ENCODE measurements around the gene LRRC3B.

Gene LRRC3B

GRCh38 chr3:26683902-26684301, 61.3 kb downstream of the LRRC3B start:
- in situ Hi-C loops (cut with MboI; ENCODE audit: low pct_unique_long_range_greater_than_20kb, low sequenced_read_pairs), result no loop called here
- DNase-seq, result no peak

GRCh38 chr3:26687466-26687865, 64.9 kb downstream of the LRRC3B start:
- in situ Hi-C loops (cut with MboI; ENCODE audit: low pct_unique_long_range_greater_than_20kb, low sequenced_read_pairs), result no loop called here
- DNase-seq, result no peak

DNA sequence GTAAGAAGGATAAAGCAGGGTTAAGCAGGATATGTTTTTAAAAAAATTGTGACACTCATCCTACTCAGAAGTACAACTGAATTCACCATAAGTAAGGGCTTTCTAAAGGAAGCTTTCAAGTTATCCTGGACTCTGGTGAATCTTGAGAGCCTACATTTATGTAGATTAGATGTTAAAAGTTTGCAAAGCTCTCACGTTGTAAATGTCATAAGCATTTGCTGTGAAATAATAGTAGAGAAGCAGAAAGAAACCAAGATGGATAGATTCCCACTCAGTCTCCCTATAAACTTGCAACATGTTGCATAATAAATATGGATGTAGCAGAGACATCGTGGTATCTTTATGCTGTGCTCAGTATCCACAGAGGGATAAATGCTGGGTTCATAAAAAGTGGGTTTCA, 77.0 kb downstream of the LRRC3B start:
- in situ Hi-C loops (cut with MboI; ENCODE audit: low pct_unique_long_range_greater_than_20kb, low sequenced_read_pairs), result no loop called here
- no peak for DNase-seq

DNA sequence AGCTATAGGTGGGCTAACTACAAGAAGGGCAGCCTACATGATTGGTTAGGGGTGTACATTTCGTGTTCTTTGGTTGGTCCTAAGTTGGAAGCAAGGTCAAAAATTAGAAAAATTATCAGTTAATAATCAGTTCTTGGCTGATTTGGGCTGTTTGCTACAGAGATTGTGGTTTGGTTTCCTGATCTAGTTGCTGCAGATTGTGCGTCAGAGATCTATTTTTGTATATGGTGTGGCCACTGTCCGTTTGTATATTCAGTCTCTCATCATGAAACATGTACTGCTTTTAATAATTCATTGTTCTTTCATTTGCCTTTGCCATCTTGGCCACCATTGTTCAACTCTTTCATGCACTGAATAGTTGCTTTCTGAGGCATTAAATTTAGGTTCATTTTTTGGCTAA, 80.9 kb downstream of the LRRC3B start:
- DNase-seq, result no peak
- in situ Hi-C loops (cut with MboI; ENCODE audit: low pct_unique_long_range_greater_than_20kb, low sequenced_read_pairs), result no loop called here

DNA sequence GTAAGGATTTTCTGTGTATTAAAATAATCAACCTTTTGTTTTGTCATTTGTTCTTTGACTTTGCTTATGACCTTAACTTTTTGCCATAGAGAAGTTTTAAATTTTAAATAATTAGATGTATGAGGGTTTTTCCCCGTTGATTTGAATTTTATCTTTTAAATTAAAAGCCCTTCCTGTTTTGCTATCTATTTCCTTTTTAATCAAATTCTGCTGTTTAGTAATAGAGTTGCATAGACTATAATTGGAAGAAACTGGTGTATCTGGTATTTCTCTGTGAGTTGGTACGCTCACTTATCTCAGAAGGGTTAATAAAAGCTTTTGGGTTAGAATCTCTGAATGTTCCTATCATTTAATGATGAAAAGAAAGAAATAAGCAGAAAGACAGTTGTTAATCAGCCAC, 82.2 kb downstream of the LRRC3B start:
- in situ Hi-C loops (cut with MboI; ENCODE audit: low pct_unique_long_range_greater_than_20kb, low sequenced_read_pairs), result no loop called here

DNA sequence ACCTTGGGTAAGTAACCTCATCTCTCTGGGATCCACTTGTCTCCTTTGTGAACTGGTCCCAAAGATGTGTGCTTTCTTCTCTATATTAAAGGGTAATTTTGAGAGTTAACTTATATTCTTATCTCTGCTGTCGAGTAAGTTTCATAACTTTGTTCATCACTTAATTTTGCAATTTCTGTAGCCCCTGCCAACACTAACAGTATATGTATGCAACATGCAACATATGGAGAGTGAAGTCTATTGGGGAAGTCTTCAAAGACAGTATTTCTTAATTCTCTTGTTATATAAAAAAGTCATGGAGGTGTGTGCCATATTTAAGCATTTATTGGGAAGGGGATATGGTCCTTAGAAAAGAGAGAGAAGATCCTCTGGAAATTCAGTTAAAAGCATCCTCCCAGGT, 85.9 kb downstream of the LRRC3B start:
- in situ Hi-C loops (cut with MboI; ENCODE audit: low pct_unique_long_range_greater_than_20kb, low sequenced_read_pairs), result no loop called here
- no peak for DNase-seq

More for the DNA sequence above, 82.2 kb downstream of the LRRC3B start:
- no peak for DNase-seq

- in situ Hi-C loops (cut with MboI; ENCODE audit: low pct_unique_long_range_greater_than_20kb, low sequenced_read_pairs), result no loop called here
- DNase-seq, result peak; percentile 44
Observed at GRCh38 chr3:26712211-26713026, 89.8 kb downstream of the LRRC3B start.

GRCh38 chr3:26713091-26713490, 90.5 kb downstream of the LRRC3B start:
- no peak for DNase-seq
- in situ Hi-C loops (cut with MboI; ENCODE audit: low pct_unique_long_range_greater_than_20kb, low sequenced_read_pairs), result no loop called here

DNA sequence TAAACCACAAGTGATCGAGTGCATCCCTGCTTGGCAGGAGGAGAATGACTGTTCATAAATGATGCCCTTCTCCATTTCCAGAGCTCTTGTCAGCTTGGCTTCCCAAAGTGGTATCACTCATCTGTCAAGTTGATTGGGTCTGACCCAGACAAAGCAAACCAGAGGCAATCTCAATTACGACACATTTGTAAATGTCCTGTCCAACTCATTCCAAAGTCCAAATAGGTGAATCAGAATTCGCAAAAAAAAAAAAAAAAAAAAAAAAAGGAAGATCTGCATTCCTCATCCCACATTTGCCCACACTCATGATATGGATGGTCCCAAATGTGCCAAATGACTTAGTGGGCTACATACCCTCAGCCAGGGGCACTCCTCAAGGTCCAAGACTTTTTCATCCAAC, 91.9 kb downstream of the LRRC3B start:
- no peak for DNase-seq

GRCh38 chr3:26715431-26715830, 92.9 kb downstream of the LRRC3B start:
- in situ Hi-C loops (cut with MboI; ENCODE audit: low pct_unique_long_range_greater_than_20kb, low sequenced_read_pairs), result no loop called here

More for the DNA sequence above, 91.9 kb downstream of the LRRC3B start:
- in situ Hi-C loops (cut with MboI; ENCODE audit: low pct_unique_long_range_greater_than_20kb, low sequenced_read_pairs), result no loop called here

DNA sequence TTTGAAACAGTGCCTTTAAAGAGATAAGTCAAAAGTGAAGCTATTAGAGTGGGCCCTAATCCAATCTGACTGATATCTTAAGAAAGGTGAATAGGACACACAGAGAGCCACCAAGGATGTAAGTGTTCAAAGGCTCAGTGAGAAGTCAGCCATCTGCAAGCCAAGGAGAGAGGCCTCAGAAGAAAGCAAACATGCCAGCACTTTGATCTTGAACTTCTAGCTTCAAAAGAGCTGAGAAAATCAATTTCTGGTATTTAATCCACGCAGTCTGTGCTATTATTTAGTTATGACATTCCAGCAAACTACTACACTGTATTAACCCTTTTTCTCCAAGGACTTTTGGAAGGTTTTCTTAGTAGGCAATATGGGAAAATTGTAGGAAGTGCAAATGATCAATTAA, 95.7 kb downstream of the LRRC3B start:
- no peak for DNase-seq
- in situ Hi-C loops (cut with MboI; ENCODE audit: low pct_unique_long_range_greater_than_20kb, low sequenced_read_pairs), result no loop called here

More at GRCh38 chr3:26715431-26715830, 92.9 kb downstream of the LRRC3B start:
- no peak for DNase-seq

DNA sequence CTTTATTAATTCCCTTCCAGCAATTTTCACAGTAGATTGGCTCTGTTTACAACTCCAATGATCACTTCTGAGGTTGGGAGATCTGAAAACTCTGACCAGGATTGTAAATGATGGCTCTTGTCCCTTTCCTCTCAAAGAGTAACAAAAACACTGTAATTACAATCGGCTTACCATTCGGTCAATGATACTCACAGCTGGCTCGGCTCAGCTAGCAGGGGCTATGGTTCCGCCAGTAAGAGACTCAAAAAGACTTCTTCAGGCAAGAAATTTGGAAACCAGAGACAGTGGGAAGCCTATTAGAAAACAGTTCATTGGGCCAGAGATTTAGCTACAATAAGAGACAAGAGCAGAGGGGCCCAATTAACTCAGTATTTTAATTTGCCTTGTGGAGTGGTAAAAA, 96.6 kb downstream of the LRRC3B start:
- in situ Hi-C loops (cut with MboI; ENCODE audit: low pct_unique_long_range_greater_than_20kb, low sequenced_read_pairs), result no loop called here
- no peak for DNase-seq

DNA sequence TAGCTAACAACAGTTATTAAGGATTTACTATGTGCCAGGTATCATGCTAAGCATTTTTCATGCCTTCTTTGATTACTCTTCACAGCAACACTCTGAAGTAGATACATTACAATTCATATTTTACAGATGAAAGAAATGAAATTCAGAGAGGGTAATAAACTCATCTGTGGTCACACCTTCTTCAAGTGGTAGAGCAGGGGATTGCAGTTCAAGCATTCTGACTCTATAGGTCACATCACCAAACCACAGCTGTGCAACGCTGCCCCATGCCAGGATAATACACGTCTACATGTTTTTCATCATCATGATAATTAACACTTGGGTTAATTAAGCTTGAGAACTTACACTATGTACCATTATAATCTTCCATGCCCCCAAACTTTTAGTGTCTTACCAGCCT, 98.5 kb downstream of the LRRC3B start:
- in situ Hi-C loops (cut with MboI; ENCODE audit: low pct_unique_long_range_greater_than_20kb, low sequenced_read_pairs), result no loop called here
- no peak for DNase-seq

- DNase-seq, result no peak
- in situ Hi-C loops (cut with MboI; ENCODE audit: low pct_unique_long_range_greater_than_20kb, low sequenced_read_pairs), result no loop called here
Observed at GRCh38 chr3:26731843-26732242, 109.3 kb downstream of the LRRC3B start.

DNA sequence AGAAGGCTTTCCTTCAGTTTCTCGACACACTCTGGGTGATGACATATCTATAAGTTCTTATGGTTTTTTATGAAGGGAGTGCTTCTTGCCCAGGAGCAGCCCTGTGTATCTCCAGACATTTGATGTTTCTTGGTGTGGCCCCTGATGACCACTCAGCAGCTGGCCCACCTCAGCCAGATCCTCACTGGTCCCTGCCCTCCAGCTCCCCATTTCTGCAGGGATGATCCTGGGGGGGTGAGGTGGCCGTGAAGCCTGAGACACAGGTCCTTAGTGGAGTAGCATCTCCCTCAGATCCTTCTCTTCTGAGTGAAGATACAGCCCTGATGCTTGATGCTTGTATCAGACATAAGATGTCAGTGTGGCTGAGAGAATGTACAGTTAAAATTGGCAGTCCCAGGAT, 127.7 kb downstream of the LRRC3B start:
- DNase-seq, result no peak
- in situ Hi-C loops (cut with MboI; ENCODE audit: low pct_unique_long_range_greater_than_20kb, low sequenced_read_pairs), result no loop called here

GRCh38 chr3:26752466-26752865, 129.9 kb downstream of the LRRC3B start:
- DNase-seq, result no peak

DNA sequence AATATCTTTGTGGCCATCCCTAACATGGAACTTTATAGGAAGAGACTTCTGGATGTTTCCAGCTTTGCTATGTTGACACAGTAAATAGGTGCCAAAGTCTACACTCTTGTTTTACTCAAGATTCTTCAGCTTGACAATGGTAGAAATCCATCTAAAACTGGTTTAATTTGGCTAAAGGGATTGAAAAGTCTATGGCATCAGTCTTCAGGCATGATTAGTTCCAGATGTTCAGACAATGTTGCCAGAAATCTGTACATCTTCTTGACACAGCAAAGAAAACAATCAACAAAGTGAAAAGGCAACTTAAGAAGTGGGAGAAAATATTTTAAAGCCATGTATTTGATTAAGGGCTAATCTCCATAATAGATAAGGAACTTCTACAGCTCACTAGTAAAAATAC, 130.5 kb downstream of the LRRC3B start:
- in situ Hi-C loops (cut with MboI; ENCODE audit: low pct_unique_long_range_greater_than_20kb, low sequenced_read_pairs), result no loop called here
- no peak for DNase-seq

More at GRCh38 chr3:26752466-26752865, 129.9 kb downstream of the LRRC3B start:
- in situ Hi-C loops (cut with MboI; ENCODE audit: low pct_unique_long_range_greater_than_20kb, low sequenced_read_pairs), result no loop called here

GRCh38 chr3:26757978-26758377, 135.4 kb downstream of the LRRC3B start:
- DNase-seq, result no peak
- in situ Hi-C loops (cut with MboI; ENCODE audit: low pct_unique_long_range_greater_than_20kb, low sequenced_read_pairs), result no loop called here

Data from KBM-7 (cell line).